Type B pancreatic cell (in vitro differentiated cells): ENCODE measurements around the gene ZMAT2. TPM values are rescaled to one million over a fixed set of nuclear protein-coding genes. Genes with fewer than 3 reads are reported as not detected.

Source experiments
- DNase-seq: peaks from one replicate; pipeline ENCODE4 v3.0.0; 2021; ENCODE audit warnings: mixed read lengths; ENCODE audit not compliant: unreplicated experiment; ENCODE audit errors: extremely low spot score
- H3K27ac Mint-ChIP-seq: 2 replicates; pipeline ENCODE4 v1.8.0; 2021; ENCODE audit warnings: mild to moderate bottlenecking, mixed read lengths
- H3K27me3 Mint-ChIP-seq: 2 replicates; pipeline ENCODE4 v1.8.0; 2021; ENCODE audit warnings: mixed read lengths
- H3K36me3 Mint-ChIP-seq: 2 replicates; pipeline ENCODE4 v1.8.0; 2021; ENCODE audit warnings: mixed read lengths
- H3K4me1 Mint-ChIP-seq: one replicate; pipeline ENCODE4 v1.8.0; 2021; ENCODE audit warnings: mixed read lengths; ENCODE audit not compliant: unreplicated experiment
- H3K4me3 Mint-ChIP-seq: 2 replicates; pipeline ENCODE4 v1.8.0; 2021; ENCODE audit warnings: mild to moderate bottlenecking, mixed read lengths
- H3K9me3 Mint-ChIP-seq: 2 replicates; pipeline ENCODE4 v1.8.0; 2021; ENCODE audit warnings: mixed read lengths
- total RNA-seq: library from RNA; stranded (reverse); gene quantifications from 2 replicates; pipeline ENCODE4 v1.2.1, GENCODE V29; 2021; ENCODE audit warnings: low replicate concordance
- TF ChIP-seq, protein P1 (sequence below): fragments of 200-600 bp; sonication (generic); conservative IDR thresholded peaks from 2 replicates; pipeline ENCODE4 v1.5.0; 2021; ENCODE audit warnings: antibody characterized with exemption, mild to moderate bottlenecking

The ZMAT2 gene
- total RNA-seq, 1 donor from 2014 or later = 57.4 TPM

DNA sequence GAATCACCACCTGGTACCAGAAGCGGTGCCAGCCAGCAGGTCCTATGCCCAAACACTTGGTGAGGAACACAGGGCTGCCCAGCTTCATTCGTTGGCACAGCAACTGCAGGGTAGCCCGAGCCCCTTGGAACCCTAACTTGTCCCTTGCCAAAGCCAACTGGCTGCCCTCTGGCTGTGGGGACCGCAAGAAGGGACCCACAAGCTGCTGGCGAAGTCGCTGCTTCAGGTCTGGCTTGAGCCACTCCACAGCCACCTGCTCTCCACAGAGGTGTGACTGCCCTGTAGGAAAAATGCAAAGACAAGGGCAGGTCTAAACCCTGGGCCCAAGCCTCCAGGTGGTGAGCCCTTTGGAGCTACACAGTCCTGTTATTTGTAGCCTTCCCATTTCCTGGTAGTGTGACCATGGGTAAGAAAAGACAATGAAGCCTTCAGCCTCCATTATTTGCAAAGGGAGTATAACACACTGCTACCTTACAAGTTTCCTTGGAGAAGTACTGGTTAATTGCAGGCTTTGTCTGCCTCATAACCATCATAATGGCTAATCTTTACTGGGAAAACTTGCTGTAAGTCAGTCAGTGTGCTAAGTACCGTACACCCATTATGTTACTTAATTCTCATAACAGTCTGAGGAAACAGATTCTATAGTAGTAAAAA is 28.6 kb upstream of the ZMAT2 start:
- Mint-ChIP-seq H3K27me3 (no peaks in the 10 kb centered on the region), H3K27ac (no peak overlapping the region)

DNA sequence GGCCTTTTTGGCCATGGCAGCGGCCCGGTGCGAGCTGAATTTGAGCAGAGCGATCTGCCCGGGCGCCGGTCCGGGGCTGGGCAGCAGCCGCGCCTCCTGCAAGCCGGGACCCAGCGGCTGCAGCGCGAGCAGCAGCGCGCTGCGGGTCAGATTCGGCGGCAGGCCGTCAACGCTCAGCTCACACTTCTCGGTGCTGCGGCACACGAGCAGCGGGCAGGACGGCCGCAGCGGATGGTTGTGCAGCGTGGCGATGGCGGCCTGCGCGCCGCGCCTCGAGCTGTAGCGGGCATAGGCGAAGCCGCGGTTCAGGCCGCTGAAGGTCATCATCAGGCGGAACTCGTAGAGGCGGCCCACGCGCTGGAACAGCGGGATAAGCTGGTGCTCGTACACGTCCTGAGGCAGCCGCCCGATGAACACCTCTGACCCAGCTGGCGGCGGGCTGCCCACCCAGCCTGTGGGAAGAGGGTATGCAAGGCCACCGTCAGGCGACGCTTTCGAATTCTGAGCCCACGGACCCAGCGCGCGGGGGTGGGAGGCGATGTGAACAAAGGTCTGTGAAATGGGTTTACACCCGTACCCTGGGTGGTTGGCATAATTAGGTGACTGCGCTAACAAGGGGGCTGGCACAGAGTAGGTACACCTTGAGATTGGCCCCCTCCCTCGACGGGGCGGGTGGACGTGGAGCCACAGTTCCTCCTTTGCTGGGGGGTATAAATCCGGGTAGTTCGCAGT is 27.6 kb upstream of the ZMAT2 start:
- TF ChIP-seq, protein P1, sequence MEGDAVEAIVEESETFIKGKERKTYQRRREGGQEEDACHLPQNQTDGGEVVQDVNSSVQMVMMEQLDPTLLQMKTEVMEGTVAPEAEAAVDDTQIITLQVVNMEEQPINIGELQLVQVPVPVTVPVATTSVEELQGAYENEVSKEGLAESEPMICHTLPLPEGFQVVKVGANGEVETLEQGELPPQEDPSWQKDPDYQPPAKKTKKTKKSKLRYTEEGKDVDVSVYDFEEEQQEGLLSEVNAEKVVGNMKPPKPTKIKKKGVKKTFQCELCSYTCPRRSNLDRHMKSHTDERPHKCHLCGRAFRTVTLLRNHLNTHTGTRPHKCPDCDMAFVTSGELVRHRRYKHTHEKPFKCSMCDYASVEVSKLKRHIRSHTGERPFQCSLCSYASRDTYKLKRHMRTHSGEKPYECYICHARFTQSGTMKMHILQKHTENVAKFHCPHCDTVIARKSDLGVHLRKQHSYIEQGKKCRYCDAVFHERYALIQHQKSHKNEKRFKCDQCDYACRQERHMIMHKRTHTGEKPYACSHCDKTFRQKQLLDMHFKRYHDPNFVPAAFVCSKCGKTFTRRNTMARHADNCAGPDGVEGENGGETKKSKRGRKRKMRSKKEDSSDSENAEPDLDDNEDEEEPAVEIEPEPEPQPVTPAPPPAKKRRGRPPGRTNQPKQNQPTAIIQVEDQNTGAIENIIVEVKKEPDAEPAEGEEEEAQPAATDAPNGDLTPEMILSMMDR = no peak
- H3K4me3 Mint-ChIP-seq = no peak overlapping the region
- H3K36me3 Mint-ChIP-seq = peaks cover 13% of the 10 kb centered on the region
- no peaks in the 10 kb centered on the region for H3K27me3 Mint-ChIP-seq
- no peak overlapping the region for H3K27ac Mint-ChIP-seq
- no peaks in the 10 kb centered on the region for H3K9me3 Mint-ChIP-seq
- DNase-seq = no peak
- H3K4me1 Mint-ChIP-seq = no peaks in the 10 kb centered on the region

More for the DNA sequence above, 28.6 kb upstream of the ZMAT2 start:
- no peak for DNase-seq
- Mint-ChIP-seq H3K4me1 (peaks cover 8% of the 10 kb centered on the region), H3K36me3 (peaks cover 20% of the 10 kb centered on the region), H3K4me3 (no peak overlapping the region), H3K9me3 (no peaks in the 10 kb centered on the region)
- TF ChIP-seq, protein P1 = no peak

DNA sequence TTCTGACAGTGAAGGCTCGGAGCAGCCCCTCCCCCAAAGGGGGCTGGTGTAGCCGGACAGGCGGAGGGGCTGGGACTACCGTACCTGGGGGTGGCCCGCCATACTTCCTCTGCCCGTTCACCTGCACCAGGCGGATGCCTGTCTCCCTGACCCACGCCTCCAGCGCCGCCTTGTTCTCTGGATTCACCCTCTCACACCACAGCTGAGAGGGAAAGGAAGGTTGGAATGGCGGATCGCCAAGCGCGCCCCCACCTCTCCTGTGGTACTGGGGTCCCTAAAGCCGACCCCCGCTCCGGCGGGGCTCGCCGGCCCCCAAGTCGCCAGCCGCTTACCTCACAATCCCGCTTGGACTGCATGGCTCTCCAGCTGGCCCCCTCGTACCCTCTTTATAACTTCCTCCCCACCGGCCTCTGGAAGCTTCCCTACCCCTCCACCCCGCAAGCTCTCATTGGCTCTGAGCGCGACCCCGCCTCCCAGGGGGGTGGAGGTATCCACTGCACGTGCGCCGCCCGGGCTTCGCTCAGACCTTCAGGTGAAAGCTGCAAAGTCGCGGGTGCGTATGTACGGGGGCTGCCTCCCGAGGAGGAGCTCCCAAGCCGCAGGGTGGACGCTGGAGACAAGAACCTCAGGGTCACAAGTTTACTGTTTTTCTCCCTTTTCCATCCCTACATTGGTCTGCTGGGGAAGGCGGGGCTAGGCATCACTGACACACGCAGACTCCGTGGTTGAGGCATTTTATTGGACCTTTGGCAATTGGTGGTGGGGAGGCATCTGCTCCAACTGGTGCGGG is 26.9 kb upstream of the ZMAT2 start, which contains the start of gene DND1:
Gene DND1 (minus strand): TSS at position 390 of the 790 bp plus-strand sequence. CDS start 34 bp downstream, at position 356.
- TF ChIP-seq, protein P1 = no peak
- no peaks in the 10 kb centered on the region for H3K27me3 Mint-ChIP-seq
- H3K4me1 Mint-ChIP-seq = no peaks in the 10 kb centered on the region
- H3K27ac Mint-ChIP-seq = no peak within 1 kb of the TSS
- no peak within 1 kb of the TSS for H3K4me3 Mint-ChIP-seq
- H3K36me3 Mint-ChIP-seq = peaks cover 11% of the 10 kb centered on the region
- H3K9me3 Mint-ChIP-seq = no peaks in the 10 kb centered on the region
- DNase-seq = no peak

DNA sequence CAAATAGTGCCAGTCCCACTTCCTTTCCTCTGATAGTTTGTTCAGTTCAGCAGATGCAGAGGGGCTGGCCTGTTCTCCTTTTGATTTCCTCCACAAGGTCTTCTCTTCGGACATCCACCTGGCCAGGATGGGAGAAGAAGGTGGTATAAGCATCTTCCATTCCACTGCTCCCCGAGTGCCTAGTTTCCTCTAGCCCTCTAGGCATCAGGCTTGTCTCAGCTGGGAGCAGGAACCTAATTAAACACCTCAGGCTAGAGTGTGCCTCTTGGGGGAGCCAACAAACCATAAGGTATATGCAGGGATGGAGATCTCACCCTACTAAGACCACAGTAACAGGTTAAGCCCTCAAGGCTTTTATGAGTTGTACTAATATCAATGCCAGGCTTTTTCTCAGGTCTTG is 26.0 kb upstream of the ZMAT2 start:
- Mint-ChIP-seq H3K27me3 (no peaks in the 10 kb centered on the region), H3K27ac (no peak overlapping the region), H3K9me3 (no peaks in the 10 kb centered on the region), H3K36me3 (peaks cover 11% of the 10 kb centered on the region), H3K4me3 (no peak overlapping the region), H3K4me1 (no peaks in the 10 kb centered on the region)
- no peak for DNase-seq
- TF ChIP-seq, protein P1 = no peak

DNA sequence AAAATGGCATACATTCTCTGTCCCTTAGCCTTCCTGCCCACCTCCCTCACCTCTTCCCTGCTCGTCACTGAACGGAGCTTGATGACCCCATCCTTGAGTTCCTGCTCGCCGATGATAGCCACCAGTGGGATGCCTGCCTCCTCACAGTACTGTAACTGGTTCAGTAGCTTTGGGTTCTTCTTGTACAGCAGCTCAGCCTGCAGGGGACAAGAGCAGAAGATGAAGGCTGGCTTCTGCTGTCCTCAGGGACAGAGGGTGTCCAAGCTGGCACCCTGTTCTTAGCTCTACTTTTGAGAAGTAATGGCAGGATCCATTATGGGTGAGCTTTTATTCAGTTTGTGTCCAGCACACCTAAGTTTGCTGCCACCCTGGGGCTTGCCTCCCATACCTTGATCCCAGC is 25.6 kb upstream of the ZMAT2 start:
- Mint-ChIP-seq H3K4me3 (no peak overlapping the region), H3K27ac (no peak overlapping the region), H3K9me3 (no peaks in the 10 kb centered on the region), H3K36me3 (peaks cover 11% of the 10 kb centered on the region), H3K27me3 (no peaks in the 10 kb centered on the region), H3K4me1 (no peaks in the 10 kb centered on the region)
- TF ChIP-seq, protein P1 = no peak
- no peak for DNase-seq
